DND-41 (cell line): Measurements from ENCODE around the gene AFF1.
A peak's percentile ranks its signal among the peaks of the same experiment; 100 is the strongest.

Experiments used
- ATAC-seq: fragments of 200-7000 bp; cut with Tn5 transposase; 3 replicates; pipeline ENCODE4 v1.9.1; 2021; ENCODE audit warnings: low read depth; ENCODE audit not compliant: insufficient read depth
- DNase-seq: peaks from one replicate; pipeline ENCODE4 v3.0.0-alpha.2; 2020
- H2AFZ ChIP-seq: 2 replicates; pipeline ENCODE4 v1.6.0; 2012; ENCODE audit warnings: low read depth, low read length
- H3K27ac ChIP-seq: 2 replicates; pipeline ENCODE4 v1.5.1; 2012; ENCODE audit warnings: low read length, inconsistent platforms
- H3K27me3 ChIP-seq: fragments of 200-600 bp; sonication (generic); 2 replicates; pipeline ENCODE4 v1.6.0; 2012; ENCODE audit warnings: low read length, mild to moderate bottlenecking, inconsistent platforms; ENCODE audit not compliant: insufficient read depth, poor library complexity
- H3K36me3 ChIP-seq: 2 replicates; pipeline ENCODE4 v1.5.1; 2012; ENCODE audit warnings: low read length, inconsistent platforms; ENCODE audit not compliant: insufficient read depth
- H3K4me1 ChIP-seq: 2 replicates; pipeline ENCODE4 v1.5.1; 2012; ENCODE audit warnings: mild to moderate bottlenecking, low read length; ENCODE audit not compliant: insufficient read depth
- H3K4me2 ChIP-seq: 2 replicates; pipeline ENCODE4 v1.6.0; 2012; ENCODE audit warnings: mild to moderate bottlenecking, moderate library complexity, low read length, inconsistent platforms; ENCODE audit not compliant: insufficient read depth
- H3K4me3 ChIP-seq, 2 experiments: fragments of 200-600 bp in 1 of 2; shearing (Covaris generic) in 1 of 2; 2 replicates each; pipeline ENCODE4 v1.5.1; 2012 to 2016; ENCODE audit warnings: inconsistent platforms in 2 of 2, low read length in 2 of 2, mild to moderate bottlenecking in 2 of 2, low read depth in 1 of 2, moderate library complexity in 1 of 2
- H3K79me2 ChIP-seq: 2 replicates; pipeline ENCODE4 v1.6.0; 2012; ENCODE audit warnings: low read length, inconsistent platforms; ENCODE audit not compliant: insufficient read depth
- H3K9ac ChIP-seq: 2 replicates; pipeline ENCODE4 v1.6.0; 2012; ENCODE audit warnings: low read depth, mild to moderate bottlenecking, inconsistent platforms, low read length, moderate library complexity
- H3K9me3 ChIP-seq: 2 replicates; pipeline ENCODE4 v1.5.1; 2012; ENCODE audit warnings: low read length, moderate library complexity, mild to moderate bottlenecking, inconsistent platforms; ENCODE audit not compliant: insufficient read depth, severe bottlenecking
- H4K20me1 ChIP-seq: 2 replicates; pipeline ENCODE4 v1.6.0; 2012; ENCODE audit warnings: low read length; ENCODE audit not compliant: insufficient read depth
- CTCF ChIP-seq: IDR thresholded peaks from 2 replicates; pipeline ENCODE4 v1.5.1; 2012; ENCODE audit warnings: borderline replicate concordance, low read length, moderate library complexity, mild to moderate bottlenecking; ENCODE audit not compliant: poor library complexity, severe bottlenecking; ENCODE audit errors: extremely low read depth
- EZH2 ChIP-seq: IDR thresholded peaks from 3 replicates; pipeline ENCODE4 v1.6.1; 2012; ENCODE audit warnings: borderline replicate concordance, low read depth, mild to moderate bottlenecking, moderate library complexity, low read length, inconsistent platforms; ENCODE audit not compliant: severe bottlenecking

The AFF1 gene

DNA sequence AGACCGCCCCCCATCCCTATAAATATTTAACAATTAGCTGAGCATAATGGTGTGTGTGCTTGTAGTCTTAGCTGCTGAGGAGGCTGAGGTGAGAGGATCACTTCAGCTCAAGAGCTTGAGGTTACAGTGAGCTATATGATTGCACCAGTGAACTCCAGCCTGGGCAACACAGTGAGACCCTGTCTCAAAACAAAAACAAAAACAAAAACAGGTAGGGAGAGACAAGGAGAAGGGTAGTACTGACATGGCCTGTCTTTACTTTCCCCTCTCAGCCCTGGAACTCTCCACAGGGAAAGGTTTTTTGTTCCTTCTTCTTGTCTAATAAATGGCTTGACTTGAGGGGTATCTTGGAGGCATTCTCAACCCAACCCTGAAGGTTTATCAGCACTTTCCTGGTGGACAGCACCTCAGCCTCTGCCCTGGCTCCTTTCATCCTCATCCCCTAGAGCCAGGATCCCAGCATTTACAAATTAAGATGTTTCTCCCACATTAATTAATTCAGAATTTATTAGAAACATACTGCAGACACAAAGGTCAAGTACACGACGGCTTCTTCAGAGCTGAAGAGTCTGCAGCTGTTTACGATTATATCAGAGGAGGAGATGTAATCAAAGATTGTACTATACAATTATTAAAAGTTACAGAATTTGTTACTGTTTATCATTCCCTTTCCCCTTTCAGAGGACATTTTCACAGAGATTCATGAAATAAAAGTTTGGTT, 131.8 kb downstream of the AFF1 start:
- Histone ChIP-seq H3K4me2 (no peak overlapping the region), H3K27ac (no peak overlapping the region), H2AFZ (no peak overlapping the region), H3K79me2 (peaks cover 94% of the 10 kb centered on the region), H3K9me3 (no peaks in the 10 kb centered on the region), H3K9ac (no peak overlapping the region), H3K4me3 (no peak overlapping the region), H3K4me1 (0 out of 2 replicates have a peak, but pooled peaks cover 4% of the 10 kb centered on the region), H3K36me3 (peaks cover 9% of the 10 kb centered on the region), H4K20me1 (peaks cover 31% of the 10 kb centered on the region), H3K27me3 (no peaks in the 10 kb centered on the region)
- TF ChIP-seq CTCF (no peak), EZH2 (no peak)
- no peak for DNase-seq
- peak; percentile 74 for ATAC-seq

DNA sequence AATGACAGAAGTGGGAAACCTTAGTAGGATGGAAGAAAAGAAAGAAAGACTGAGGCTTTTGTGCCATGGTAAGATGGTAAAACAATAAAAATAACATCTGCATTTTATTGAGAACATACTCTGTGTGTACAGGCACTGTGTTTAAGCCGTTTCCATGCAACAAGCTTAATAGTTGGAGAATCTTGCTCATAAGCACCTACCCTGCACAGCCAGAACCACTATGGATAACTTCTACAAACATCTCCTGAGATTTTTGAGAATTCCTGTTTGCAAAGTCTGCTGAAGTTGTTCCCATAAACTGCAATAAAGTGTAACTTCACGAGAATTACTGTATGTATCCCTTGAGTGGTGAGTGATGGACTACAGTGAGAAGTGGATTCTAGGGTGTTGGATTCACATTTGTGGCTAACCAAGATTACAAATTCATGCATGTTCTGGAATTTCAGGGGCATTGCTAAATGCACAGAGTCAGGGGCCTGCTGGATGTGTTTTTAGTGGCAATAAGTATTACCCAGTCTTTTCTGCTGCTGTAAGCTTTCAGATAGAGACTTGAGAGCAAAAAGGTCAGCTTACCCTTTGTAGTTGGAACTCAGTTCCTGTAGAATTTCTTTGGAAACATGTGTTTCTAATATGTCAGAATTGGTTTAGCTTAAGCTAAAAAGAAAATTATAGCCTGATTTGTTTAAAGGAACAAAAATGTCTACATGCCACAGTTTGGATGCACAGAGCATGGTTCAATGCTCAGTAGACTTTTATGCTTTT, 132.5 kb downstream of the AFF1 start:
- H3K9me3 ChIP-seq: no peaks in the 10 kb centered on the region
- no peak overlapping the region for H3K27ac ChIP-seq
- DNase-seq: no peak
- no peak overlapping the region for H3K4me2 ChIP-seq
- peaks cover 8% of the 10 kb centered on the region; the same call in 1 of the 2 replicates for H3K4me1 ChIP-seq
- no peak for TF ChIP-seq CTCF
- no peak for TF ChIP-seq EZH2
- H3K9ac ChIP-seq: no peak overlapping the region
- ATAC-seq: no peak
- H4K20me1 ChIP-seq: peaks cover 31% of the 10 kb centered on the region
- no peaks in the 10 kb centered on the region for H3K27me3 ChIP-seq
- no peak overlapping the region for H2AFZ ChIP-seq
- H3K79me2 ChIP-seq: peaks cover 91% of the 10 kb centered on the region
- H3K4me3 ChIP-seq: no peak overlapping the region
- peaks cover 7% of the 10 kb centered on the region for H3K36me3 ChIP-seq

DNA sequence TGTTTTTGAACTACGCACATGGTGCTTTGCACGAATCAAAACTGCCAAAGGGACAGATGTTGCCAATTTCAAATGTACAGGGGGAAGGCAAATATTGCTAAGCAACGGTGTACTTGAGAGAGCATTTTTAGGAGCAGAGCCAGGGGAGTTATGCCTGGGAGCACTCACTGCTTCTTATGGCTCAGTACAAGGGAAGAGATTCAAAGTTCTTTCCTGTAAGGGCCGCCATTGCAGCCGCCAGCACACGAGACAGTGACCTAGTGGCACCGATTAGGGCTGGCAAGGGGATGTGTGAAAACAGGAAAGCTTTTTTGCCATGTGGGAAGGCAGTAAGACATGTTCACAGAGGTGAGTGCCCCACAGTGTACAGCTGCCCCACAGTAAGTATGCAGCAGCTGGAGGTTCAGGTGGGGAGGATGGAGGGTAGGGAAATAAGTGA, 133.8 kb downstream of the AFF1 start:
- no peak overlapping the region for H3K4me2 ChIP-seq
- DNase-seq (no peak), ATAC-seq (0 out of 3 replicates have a peak, but pooled peaks have one; percentile 15)
- H3K27ac ChIP-seq: no peak overlapping the region
- H3K4me3 ChIP-seq: no peak overlapping the region
- H3K36me3 ChIP-seq: peaks cover 7% of the 10 kb centered on the region; the same call in 1 of the 2 replicates
- H3K9me3 ChIP-seq: no peaks in the 10 kb centered on the region
- H3K4me1 ChIP-seq: peaks cover 20% of the 10 kb centered on the region; the same call in 1 of the 2 replicates
- H3K9ac ChIP-seq: no peak overlapping the region
- no peak for TF ChIP-seq CTCF
- no peak for TF ChIP-seq EZH2
- H2AFZ ChIP-seq: no peak overlapping the region
- no peaks in the 10 kb centered on the region for H3K27me3 ChIP-seq
- peaks cover 87% of the 10 kb centered on the region for H3K79me2 ChIP-seq
- H4K20me1 ChIP-seq: peaks cover 31% of the 10 kb centered on the region
